Gastrocnemius medialis (tissue), 4 donors: ENCODE data around the gene ADH1A.

Experiments
- POLR2A ChIP-seq, 2 donors: fragments of 450-650 bp; IDR thresholded peaks; one replicate each; pipeline ENCODE4 v1.6.1; 2017; ENCODE audit warnings: antibody characterized with exemption in 2 of 2, mild to moderate bottlenecking in 2 of 2, moderate library complexity in 2 of 2
- TF ChIP-seq, protein P1 (sequence below), 5 experiments: fragments of 450-650 bp in 3 of 5; fragments of 200-600 bp in 2 of 5; sonication (generic) in 2 of 5; IDR thresholded peaks in 4 of 5; conservative IDR thresholded peaks in 1 of 5; 1 replicate in 4 of 5; 2 replicates in 1 of 5; pipeline ENCODE4 v1.5.1; 2016 to 2019; ENCODE audit warnings: antibody characterized with exemption in 5 of 5, mild to moderate bottlenecking in 3 of 5, moderate library complexity in 3 of 5

DNA sequence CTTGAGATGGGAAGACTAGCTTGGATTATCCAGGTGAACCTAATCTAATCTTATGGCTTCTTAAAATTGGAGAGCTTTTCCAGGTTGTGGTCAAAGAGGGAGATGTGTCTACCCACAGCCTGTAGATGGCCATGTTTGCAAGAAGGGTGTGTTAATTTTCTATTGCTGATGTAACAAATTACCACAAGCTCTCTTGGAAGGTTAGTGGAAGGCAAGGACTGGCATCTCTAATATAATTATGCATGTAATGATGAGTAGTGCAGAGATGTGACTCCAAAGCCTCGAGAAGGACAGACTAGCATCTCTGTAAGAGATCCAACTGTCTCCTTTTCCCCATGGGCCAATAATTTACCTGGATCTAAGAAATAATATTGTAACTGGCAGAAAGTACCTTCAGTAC, 33.6 kb upstream of the ADH1A start:
- TF ChIP-seq, protein P1, sequence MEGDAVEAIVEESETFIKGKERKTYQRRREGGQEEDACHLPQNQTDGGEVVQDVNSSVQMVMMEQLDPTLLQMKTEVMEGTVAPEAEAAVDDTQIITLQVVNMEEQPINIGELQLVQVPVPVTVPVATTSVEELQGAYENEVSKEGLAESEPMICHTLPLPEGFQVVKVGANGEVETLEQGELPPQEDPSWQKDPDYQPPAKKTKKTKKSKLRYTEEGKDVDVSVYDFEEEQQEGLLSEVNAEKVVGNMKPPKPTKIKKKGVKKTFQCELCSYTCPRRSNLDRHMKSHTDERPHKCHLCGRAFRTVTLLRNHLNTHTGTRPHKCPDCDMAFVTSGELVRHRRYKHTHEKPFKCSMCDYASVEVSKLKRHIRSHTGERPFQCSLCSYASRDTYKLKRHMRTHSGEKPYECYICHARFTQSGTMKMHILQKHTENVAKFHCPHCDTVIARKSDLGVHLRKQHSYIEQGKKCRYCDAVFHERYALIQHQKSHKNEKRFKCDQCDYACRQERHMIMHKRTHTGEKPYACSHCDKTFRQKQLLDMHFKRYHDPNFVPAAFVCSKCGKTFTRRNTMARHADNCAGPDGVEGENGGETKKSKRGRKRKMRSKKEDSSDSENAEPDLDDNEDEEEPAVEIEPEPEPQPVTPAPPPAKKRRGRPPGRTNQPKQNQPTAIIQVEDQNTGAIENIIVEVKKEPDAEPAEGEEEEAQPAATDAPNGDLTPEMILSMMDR (IDR thresholded peaks at IDR 0.05 in 4 of 5, conservative IDR thresholded peaks at IDR 0.05 in 1 of 5), result no peak
- TF ChIP-seq POLR2A (IDR thresholded peaks at IDR 0.05), result no peak
